HG03095 (cell line): ENCODE data around the gene TRAPPC4.
A peak's percentile ranks its signal among the peaks of the same experiment; 100 is the strongest.
"Not testable (repeated sequence)": the region's sequence is repeated elsewhere in the genome, so short reads cannot be mapped to it uniquely, and the experiment has no call there.

Experiments
- ATAC-seq: cut with Tn5 transposase; IDR thresholded peaks from one replicate; pipeline ENCODE4 v1.9.1; 2021; ENCODE audit warnings: moderate library complexity; ENCODE audit not compliant: unreplicated experiment

Gene TRAPPC4

DNA sequence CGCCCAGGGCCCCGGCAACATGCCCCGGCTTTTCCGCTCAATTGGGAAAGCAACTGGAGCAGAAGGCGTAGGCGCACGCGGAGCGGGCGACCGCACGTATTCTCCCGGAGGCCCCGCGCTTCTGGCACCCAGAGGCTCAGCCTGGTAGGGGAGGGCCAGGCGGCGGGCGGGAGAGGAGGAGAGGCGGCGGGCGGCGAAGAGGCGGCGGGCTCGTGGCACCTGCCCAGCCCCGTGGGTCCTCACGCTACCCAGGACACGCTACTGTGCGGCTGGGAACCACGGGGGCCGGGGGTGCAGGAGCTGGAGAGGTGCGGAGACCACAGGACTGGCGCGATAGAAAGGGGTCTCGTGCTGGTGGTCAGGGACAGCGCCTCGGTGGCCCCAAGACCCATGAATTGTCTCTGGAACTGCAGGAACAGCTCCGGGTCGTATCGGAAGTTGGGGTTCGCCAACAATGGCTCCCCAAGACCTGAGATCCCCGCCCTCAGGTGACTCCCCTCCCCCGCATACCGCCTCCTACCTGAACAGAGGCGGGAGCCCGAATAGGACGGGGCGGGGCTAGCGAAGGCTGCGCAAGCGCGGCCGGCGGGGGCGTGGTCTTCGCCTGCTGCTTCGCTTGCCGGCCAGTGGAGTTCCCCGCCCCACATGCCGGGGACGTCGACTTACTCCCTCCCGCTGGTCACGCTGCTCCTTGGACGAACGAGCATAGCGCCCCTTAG lies 11.9 kb downstream of the TRAPPC4 start, which contains the start of gene SLC37A4:
TSS of gene SLC37A4 (minus strand) at position 549 of the 719 bp plus-strand sequence.
- ATAC-seq: peak; percentile 78

DNA sequence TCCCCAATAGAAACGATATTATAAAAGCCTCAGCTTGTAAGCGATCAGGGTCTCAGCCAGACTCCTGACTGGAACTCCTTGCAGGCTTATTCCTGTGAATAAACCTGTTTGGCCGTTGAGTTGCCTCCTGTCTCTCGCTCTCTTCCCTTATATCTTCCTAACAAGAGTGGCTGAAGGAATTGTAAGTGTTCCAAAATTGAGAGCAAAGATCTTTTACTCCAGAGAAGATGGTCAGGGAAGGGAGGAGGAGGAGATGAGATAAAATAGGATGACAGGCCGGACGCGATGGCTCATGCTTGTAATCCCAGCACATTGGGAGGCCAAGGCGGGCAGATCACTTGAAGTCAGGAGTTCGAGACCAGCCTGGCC lies 13.3 kb downstream of the TRAPPC4 start:
- ATAC-seq: no peak

DNA sequence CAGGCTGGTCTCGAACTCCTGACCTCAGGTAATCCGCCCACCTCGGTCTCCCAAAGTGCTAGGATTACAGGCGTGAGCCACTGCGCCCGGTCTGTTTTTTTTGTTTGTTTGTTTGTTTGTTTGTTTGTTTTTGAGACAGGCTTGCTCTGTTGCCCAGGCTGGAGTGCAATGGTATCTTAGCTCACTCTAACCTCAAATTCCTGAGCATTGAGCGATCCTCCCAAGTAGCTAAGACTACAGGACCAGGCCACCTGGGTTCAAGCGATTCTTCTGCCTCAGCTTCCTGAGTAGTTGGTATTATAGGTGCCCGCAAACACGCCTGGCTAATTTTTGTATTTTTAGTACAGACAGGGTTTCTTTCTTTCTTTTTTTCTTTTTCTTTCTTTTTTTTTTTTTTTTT lies 14.9 kb downstream of the TRAPPC4 start:
- ATAC-seq: not testable (repeated sequence)

DNA sequence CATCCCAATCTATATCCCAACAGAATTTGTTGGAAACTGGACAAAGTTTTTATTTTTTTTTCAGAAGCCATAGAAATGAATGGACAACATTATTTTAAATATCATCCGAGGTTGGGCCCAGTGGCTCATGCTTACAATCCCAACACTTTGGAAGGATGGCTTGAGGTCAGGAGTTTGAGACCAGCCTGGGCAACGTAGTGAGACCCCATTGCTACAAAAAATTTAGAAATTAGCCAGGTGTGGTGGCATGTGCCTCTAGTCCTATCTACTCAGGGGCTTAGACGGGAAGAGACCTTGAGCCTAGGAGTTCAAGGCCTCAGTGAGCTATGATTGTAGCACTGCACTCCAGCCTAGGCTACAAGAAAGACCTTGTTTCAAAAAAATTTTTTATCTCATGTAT lies 16.2 kb downstream of the TRAPPC4 start:
- no peak for ATAC-seq

DNA sequence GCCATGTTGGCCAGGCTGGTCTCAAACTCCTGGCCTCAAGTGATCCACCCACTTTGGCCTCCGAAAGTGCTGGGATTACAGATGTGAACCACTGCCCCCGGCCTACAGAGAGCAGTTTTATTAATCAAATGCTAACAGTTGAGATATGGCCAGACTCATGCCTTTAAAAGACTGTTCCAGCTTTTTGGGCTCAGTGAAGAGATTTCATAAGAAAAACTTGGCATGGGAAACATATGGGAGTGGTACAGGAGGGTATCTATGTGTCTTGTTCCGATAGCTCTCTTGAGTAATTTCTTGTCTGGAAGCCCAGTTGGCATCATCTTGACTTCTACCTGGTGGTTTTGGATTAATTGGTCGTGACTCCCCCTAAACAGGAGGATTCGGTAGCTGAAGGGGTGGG lies 20.3 kb downstream of the TRAPPC4 start:
- ATAC-seq: no peak

DNA sequence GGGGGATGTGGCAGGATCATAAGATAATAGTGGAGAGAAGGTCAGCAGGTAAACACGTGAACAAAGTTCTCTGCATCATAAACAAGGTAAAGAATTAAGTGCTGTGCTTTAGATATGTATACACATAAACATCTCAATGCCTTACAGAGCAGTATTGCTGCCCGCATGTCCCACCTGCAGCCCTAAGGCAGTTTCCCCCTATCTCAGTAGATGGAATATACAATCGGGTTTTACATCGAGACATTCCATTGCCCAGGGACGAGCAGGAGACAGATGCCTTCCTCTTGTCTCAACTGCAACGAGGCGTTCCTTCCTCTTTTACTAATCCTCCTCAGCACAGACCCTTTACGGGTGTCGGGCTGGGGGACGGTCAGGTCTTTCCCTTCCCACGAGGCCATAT lies 20.9 kb downstream of the TRAPPC4 start:
- not testable (repeated sequence) for ATAC-seq

DNA sequence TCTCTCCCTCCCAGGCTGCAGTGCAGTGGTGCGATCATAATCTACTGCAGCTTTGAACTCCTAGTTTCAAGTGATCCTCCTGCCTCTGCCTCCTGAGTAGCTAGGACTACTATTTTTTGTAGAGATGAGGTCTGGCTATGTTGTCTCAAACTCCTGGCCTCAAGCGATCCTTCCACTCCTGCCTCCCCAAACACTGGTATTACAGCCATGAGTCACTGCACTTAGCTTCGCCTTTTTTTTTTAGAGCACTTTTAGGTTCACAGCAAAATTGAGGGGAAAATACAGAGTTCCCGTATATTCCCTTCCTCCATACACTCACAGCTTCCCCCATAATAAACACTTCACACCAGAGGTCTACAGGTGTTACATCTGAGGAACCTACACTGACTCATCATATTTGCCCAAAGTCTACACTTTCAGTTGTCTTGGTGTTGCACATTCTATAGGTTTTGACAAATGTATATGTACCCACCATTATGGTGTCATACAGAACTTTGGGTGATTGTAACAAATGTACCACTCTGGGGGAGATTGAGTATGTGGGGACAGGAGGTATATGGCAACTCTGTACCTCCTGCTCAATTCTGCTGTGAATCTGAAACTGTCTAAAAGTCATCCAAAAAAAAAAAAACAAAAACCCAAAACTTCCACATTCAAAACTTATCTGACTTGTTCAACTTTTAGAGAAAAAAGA lies 23.4 kb downstream of the TRAPPC4 start:
- no peak for ATAC-seq

DNA sequence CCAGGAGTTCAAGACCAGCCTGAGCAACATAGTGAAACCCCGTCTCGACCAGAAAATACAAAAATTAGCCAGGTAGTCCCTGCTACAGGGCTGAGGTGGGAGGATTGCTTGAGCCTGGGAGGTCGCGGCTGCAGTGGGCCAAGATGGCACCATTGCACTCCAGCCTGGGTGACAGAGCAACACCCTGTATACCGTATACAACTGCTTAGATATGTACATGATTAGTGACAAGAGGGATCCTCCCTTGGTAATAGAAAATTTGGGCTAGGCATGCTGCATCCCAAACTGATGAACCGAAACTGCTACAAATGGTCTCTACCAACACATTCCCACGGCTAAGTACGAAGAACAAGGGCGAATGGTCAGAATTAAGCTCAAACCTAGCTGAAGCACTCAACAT lies 24.4 kb downstream of the TRAPPC4 start:
- ATAC-seq: no peak

DNA sequence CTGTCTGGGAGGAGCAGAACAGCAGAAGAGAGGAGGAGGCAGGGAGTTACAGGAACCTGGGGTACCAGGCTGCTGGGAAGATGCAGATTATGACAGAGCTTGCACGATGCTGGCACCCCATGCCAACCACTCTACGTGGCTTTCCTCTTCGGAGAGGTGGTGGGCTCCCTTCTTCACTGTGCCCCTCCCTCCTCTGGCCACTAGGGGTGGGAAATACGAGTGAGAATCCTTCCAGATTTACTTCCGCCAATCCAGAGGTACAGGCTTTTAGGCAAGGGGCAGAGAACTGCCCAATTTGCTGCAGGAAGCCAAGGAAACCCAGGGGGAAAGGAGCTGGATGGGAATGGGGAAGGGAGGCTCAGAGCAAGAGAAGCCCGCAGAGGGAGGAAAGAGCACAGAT lies 26.1 kb downstream of the TRAPPC4 start:
- no peak for ATAC-seq

DNA sequence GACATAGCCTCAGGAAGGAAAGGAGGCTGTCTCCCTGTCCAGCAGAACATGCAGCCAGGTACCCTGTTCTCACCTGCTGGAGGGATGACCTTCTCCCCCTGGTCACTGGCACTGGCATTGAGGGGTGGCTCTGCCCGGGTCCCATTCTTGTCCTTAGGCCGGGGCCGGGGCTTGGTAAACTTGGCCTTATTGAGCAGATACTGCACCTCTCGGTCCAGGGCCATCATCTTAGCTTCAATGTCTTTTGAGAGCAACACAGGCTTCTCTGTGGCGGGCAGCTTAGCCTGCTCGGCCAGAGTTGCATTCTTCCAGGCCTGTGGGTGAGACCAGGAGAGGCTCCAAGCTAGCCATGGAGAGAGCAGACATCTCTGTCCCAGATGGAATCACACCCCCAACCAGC lies 27.9 kb downstream of the TRAPPC4 start:
- ATAC-seq: no peak

DNA sequence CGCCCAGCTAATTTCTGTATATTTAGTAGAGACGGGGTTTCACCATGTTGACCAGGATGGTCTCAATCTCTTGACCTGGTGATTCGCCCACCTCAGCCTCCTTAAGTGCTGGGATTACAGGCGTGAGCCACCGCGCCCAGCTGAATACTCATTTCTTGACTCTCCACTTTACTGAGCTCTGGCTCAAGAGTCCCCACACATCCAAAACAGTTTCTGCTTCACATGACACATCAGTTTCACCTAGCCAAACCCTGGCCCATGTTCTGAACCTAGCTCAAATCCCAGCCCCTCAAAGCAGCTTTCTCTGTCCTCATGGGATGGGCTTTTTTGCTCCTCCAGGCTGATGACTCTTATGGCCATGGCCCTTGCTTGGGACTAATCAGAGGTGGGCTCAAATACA lies 28.6 kb downstream of the TRAPPC4 start:
- no peak for ATAC-seq

DNA sequence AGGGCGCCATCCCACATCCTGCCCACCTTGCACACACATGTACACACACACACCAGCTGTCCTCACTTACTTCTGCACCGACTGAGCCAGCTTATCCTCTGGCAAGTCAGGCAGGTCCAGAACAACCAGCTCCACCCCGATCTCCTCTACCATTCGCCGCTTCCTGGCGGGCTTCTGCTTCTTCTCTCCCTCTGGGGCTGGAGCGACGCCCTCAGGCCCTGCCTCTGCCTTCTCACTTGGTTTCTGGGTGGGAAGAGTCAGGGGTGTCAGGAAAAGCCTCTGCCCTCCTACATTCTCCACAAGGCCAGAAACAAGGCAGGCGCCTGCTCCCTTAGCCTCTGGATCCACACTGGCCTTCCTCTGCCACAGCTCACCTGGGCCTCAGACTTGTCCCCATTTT lies 30.1 kb downstream of the TRAPPC4 start:
- no peak for ATAC-seq

DNA sequence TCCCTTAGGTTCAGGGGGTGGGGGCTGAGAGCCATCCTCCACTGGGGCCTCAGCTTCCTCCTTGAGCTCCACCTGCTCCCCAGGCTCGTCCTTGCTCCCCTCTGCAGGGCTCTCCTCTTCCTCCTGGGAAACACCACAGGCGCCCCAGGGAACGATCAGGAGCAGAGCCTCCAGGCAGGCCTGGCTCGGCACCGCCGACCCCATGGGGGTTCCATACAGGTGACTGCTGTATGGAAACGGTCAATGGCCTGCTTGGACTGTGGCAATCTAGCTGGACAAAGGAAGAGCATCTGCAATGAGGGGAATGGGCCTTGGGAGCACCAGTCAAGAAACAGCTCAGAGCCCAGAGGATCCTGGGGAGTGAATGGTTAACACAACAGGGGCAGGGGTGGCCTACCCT lies 30.5 kb downstream of the TRAPPC4 start:
- ATAC-seq: no peak

DNA sequence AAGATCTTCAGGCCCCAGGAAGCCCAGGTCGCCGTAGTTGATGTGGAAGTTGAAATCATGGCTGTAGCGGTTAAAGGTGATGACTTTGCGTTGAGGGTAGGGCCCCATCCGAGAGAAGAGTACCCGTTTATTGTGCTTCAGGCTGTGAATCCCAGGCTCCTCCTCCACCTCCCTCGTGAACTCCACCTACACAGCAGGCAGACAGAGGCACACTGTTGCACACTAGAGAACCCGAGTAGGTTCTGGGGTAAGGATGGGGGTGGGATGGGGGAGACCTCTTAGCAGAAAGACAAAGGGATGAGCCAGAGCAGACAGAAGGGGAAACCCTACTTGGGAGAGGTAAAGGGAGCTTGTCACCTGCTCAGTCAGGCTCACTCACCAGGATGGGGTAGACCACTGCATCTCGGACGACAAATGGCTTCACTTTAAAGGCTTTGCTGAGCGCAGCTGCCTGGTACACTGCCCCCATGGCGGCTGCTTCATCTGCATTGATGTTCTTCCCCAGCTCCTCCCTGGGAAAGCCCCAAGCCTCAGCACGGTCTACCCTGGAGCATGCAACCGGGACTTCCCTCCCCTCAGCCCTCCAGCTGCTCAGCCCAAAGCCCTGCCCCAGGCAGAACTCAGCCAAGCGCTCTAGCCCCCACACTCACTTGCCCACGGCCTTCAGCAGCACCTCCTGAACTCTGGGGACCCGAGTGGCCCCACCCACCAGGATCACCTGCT lies 33.0 kb downstream of the TRAPPC4 start:
- ATAC-seq: peak; percentile 50

DNA sequence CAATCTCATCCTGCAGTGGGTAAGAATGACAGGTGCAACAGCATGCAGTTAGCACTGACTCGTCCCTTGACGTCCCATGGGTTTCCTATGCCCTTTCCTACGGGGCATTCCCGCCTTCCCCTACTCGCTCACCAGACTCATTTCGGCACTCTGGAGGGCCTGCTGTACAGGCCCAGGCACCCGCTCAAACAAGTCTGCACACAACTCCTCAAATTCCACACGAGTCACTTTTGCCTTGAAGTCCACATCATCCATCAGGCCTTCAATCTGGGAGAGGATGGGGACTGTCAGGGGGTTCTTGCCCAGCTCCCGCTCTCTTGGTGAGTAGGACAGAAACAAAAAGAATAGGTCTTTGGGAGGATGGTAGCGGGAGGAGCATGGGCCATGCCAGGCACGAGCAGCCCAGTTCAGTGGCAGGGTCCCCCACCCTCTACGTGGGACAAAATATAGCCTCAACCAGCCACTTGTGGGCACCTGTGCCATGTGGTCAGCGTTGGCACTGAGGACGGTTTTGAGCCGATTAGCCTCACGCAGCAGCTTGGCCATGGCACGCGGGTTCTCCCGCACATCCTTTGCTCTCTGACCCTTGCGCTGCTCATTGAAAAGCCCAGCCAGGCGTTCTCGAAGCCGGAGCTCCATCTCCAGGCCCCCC lies 33.7 kb downstream of the TRAPPC4 start:
- ATAC-seq: no peak

DNA sequence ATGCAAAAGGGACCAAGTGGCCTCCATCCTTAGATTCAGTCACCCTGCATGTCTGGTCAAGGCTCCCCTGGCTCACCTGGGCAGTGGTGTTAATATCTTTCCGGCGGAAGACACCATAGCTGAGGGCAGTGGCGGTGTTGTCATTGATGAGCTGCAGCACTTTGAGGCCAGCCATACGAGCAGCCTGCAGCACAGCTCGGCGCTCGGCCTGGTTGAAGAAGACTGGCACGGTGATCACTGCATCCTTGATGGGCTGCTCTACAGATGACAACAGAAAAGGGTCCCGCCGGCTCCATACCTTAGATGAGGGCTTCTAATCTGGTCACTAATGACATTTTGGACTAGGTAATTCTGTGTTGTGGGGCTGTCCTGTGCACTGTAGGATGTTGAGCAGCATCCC lies 35.9 kb downstream of the TRAPPC4 start:
- ATAC-seq: no peak

DNA sequence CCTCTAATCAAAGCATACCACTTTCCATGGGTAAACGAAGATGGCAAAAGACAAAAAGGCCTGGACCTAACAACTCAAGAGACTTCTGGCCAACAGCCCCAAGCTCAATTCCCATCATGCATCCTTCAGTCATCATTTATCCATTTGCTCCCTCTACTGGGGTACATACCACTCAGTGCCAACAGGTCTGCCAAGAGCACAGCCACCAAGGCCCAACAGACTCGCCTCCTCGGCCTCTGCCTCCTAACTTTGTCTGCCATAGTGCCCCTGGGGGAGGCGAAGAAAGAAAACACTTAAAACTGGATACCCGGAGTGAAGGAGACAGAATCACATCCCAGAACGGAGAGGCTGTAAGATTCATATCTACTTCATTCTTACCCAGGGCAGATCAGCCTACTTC lies 37.3 kb downstream of the TRAPPC4 start:
- ATAC-seq: no peak

DNA sequence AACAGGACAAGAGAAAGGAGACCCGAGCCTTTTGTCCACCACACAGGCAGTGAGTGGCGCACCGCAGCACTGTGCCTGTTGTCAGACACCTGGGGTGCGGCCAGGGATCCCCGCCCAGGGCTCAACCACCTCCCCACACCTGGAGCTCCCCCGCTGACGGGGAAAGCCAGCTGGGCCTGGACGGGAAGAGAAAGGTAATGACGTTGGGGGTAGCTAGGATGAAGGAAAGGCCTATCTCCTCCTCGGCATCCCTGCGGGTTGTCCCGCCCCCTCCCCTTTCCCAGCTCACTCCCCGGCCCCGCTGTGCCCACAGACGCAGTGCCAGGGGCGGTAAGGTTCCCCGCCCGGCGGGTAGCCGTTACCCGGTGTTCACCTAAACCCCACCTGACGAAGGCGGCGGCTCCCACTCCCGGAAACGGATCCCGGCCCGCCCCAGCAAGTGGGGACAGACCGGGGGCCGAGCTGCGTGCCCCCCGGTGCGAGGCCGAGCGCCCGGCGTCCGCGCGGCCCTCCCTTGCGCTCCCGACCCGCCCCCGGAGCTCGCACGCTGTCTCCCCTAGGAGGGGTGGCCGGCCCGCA lies 37.9 kb downstream of the TRAPPC4 start:
- peak; percentile 7 for ATAC-seq

DNA sequence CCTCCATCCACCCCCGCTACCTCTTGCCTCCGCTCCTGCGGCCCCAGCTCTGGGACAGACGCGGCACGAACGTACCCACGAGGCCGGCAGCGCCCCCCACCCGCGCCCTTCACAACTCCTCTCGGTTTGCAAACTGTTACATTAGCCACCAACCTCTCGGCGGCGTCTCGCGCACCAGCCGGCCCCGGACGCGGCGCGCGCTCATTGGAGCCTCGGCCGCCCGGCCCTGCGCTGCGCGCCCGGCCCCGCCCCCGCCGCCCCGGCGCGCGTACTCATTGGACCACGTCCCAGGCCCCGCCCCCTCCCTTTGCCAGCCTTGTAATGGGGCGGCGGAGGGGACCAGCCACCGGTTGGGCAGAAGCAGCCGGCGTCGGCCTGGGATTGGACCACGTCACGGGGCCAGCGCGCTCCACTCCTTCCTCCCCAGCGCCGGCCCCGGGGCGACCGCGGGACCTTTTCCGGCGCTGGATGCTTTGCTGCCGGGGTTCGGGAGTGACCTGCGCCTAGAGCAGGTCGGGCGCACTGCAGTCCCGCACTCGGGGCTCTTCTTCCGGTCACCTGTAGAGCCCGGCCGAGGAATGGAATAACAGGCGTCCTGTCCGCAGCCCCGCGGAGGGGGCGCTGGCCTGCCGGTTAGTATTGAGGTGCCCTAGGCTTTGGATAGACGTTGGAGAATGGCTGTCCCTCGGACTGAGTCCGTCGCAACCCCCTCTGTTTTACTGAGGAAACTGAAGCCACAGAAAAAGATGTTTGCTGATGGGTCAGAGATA lies 38.6 kb downstream of the TRAPPC4 start, which contains the start of gene HYOU1:
TSS of gene HYOU1 (minus strand) at position 206 of the 770 bp plus-strand sequence. CDS start 1,045 bp downstream, outside the sequence.
- peak; percentile 88 for ATAC-seq

DNA sequence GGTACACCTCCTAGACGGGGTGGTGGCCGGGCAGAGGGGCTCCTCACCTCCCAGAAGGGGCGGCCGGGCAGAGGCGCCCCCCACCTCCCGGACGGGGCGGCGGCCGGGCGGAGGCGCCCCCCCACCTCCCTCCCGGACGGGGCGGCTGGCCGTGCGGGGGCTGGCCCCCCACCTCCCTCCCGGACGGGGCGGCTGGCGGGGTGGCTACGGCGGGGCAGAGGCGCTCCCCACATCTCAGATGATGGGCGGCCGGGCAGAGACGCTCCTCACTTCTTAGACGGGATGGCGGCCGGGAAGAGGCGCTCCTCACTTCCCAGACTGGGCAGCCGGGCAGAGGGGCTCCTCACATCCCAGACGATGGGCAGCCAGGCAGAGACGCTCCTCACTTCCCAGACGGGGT lies 40.6 kb downstream of the TRAPPC4 start:
- ATAC-seq: not testable (repeated sequence)
